ENCODE results near the gene HS3ST5.

Gene HS3ST5

GRCh38 chr6:114042267-114043016 lies 300.4 kb downstream of the HS3ST5 start:
- TF ChIP-seq PKNOX1 (IDR thresholded peaks at IDR 0.05) (no peak), LEF1 (IDR thresholded peaks at IDR 0.05; ENCODE audit: borderline replicate concordance) (no peak), SUZ12 (IDR thresholded peaks at IDR 0.05) (no peak), BHLHE40 (IDR thresholded peaks at IDR 0.05; ENCODE audit: borderline replicate concordance) (no peak), TARDBP (IDR thresholded peaks at IDR 0.05) (no peak), CTBP1 (IDR thresholded peaks at IDR 0.05; ENCODE audit: borderline replicate concordance) (no peak)
- DNase-seq (ENCODE audit: extremely low spot score), result no peak
- CTCF ChIA-PET, result interaction anchor here (0.9 kb wide), 1 partner anchor 62 kb away, joined by 3 read pairs; no protein-coding TSS in a partner anchor
- POLR2A ChIA-PET, result no interaction called here

GRCh38 chr6:114040871-114041270 lies 302.0 kb downstream of the HS3ST5 start:
- TF ChIP-seq TARDBP (IDR thresholded peaks at IDR 0.05) (no peak), SP1 (IDR thresholded peaks at IDR 0.05) (no peak), BHLHE40 (IDR thresholded peaks at IDR 0.05; ENCODE audit: borderline replicate concordance) (no peak), SUZ12 (IDR thresholded peaks at IDR 0.05) (no peak), FOXM1 (IDR thresholded peaks at IDR 0.05; ENCODE audit: borderline replicate concordance) (no peak), ARNT (IDR thresholded peaks at IDR 0.05) (no peak), ZNF384 (IDR thresholded peaks at IDR 0.05) (no peak), HDGF (IDR thresholded peaks at IDR 0.05; ENCODE audit: borderline replicate concordance) (no peak), NFRKB (IDR thresholded peaks at IDR 0.05) (no peak), PKNOX1 (IDR thresholded peaks at IDR 0.05) (no peak), CTBP1 (IDR thresholded peaks at IDR 0.05; ENCODE audit: borderline replicate concordance) (no peak), FOXA1 (IDR thresholded peaks at IDR 0.05) (no peak), LEF1 (IDR thresholded peaks at IDR 0.05; ENCODE audit: borderline replicate concordance) (no peak), FOXK2 (IDR thresholded peaks at IDR 0.05) (no peak), L3MBTL2 (conservative IDR thresholded peaks at IDR 0.05) (no peak), ELF4 (IDR thresholded peaks at IDR 0.05) (no peak)
- CTCF ChIA-PET, result no interaction called here
- no peak for DNase-seq (ENCODE audit: extremely low spot score)
- POLR2A ChIA-PET, result no interaction called here

- TF ChIP-seq PKNOX1 (IDR thresholded peaks at IDR 0.05), result no peak
- no peak for TF ChIP-seq ZNF384 (IDR thresholded peaks at IDR 0.05)
- TF ChIP-seq NFRKB (IDR thresholded peaks at IDR 0.05), result no peak
- TF ChIP-seq ELF4 (IDR thresholded peaks at IDR 0.05), result no peak
- no peak for TF ChIP-seq ARNT (IDR thresholded peaks at IDR 0.05)
- no peak for TF ChIP-seq FOXA1 (IDR thresholded peaks at IDR 0.05)
- no peak for TF ChIP-seq SP1 (IDR thresholded peaks at IDR 0.05)
- TF ChIP-seq L3MBTL2 (conservative IDR thresholded peaks at IDR 0.05), result no peak
- no peak for TF ChIP-seq LEF1 (IDR thresholded peaks at IDR 0.05; ENCODE audit: borderline replicate concordance)
- TF ChIP-seq HDGF (IDR thresholded peaks at IDR 0.05; ENCODE audit: borderline replicate concordance), result no peak
- TF ChIP-seq SUZ12 (IDR thresholded peaks at IDR 0.05), result no peak
- no peak for TF ChIP-seq FOXK2 (IDR thresholded peaks at IDR 0.05)
- no peak for TF ChIP-seq FOXM1 (IDR thresholded peaks at IDR 0.05; ENCODE audit: borderline replicate concordance)
- no peak for TF ChIP-seq BHLHE40 (IDR thresholded peaks at IDR 0.05; ENCODE audit: borderline replicate concordance)
- TF ChIP-seq CTBP1 (IDR thresholded peaks at IDR 0.05; ENCODE audit: borderline replicate concordance), result no peak
- no peak for TF ChIP-seq TARDBP (IDR thresholded peaks at IDR 0.05)
- ChIA-PET POLR2A (no interaction called here), CTCF (no interaction called here)
- DNase-seq (ENCODE audit: extremely low spot score), result no peak
Observed at GRCh38 chr6:114039841-114040240, 303.0 kb downstream of the HS3ST5 start.

- TF ChIP-seq BHLHE40 (IDR thresholded peaks at IDR 0.05; ENCODE audit: borderline replicate concordance) (no peak), TARDBP (IDR thresholded peaks at IDR 0.05) (no peak), CTBP1 (IDR thresholded peaks at IDR 0.05; ENCODE audit: borderline replicate concordance) (no peak), SP1 (IDR thresholded peaks at IDR 0.05) (no peak), NFRKB (IDR thresholded peaks at IDR 0.05) (no peak), FOXA1 (IDR thresholded peaks at IDR 0.05) (no peak), ARNT (IDR thresholded peaks at IDR 0.05) (no peak), ELF4 (IDR thresholded peaks at IDR 0.05) (no peak), L3MBTL2 (conservative IDR thresholded peaks at IDR 0.05) (no peak), PKNOX1 (IDR thresholded peaks at IDR 0.05) (no peak), FOXK2 (IDR thresholded peaks at IDR 0.05) (no peak), FOXM1 (IDR thresholded peaks at IDR 0.05; ENCODE audit: borderline replicate concordance) (no peak), SUZ12 (IDR thresholded peaks at IDR 0.05) (no peak)
- ChIA-PET POLR2A (no interaction called here), CTCF (no interaction called here)
- no peak for DNase-seq (ENCODE audit: extremely low spot score)
Observed at GRCh38 chr6:114033606-114034005, 309.2 kb downstream of the HS3ST5 start.

- ChIA-PET CTCF (no interaction called here), POLR2A (no interaction called here)
- DNase-seq (ENCODE audit: extremely low spot score), result no peak
- no peak for TF ChIP-seq HDGF (IDR thresholded peaks at IDR 0.05; ENCODE audit: borderline replicate concordance)
- no peak for TF ChIP-seq ARNT (IDR thresholded peaks at IDR 0.05)
- TF ChIP-seq ZNF384 (IDR thresholded peaks at IDR 0.05), result no peak
- TF ChIP-seq SUZ12 (IDR thresholded peaks at IDR 0.05), result no peak
- TF ChIP-seq FOXK2 (IDR thresholded peaks at IDR 0.05), result no peak
- TF ChIP-seq TARDBP (IDR thresholded peaks at IDR 0.05), result no peak
- TF ChIP-seq L3MBTL2 (conservative IDR thresholded peaks at IDR 0.05), result no peak
Observed at GRCh38 chr6:114032721-114033120, 310.1 kb downstream of the HS3ST5 start.
